H9 (cell line): ENCODE measurements around the gene TMEM151B. TPM values are rescaled to one million over a fixed set of nuclear protein-coding genes. Genes with fewer than 3 reads are reported as not detected.
A peak's percentile ranks its signal among the peaks of the same experiment; 100 is the strongest.

ENCODE experiments used
- DNase-seq: peaks from one replicate; pipeline ENCODE4 v3.0.0-alpha.2; 2017
- H2AFZ ChIP-seq: one replicate; pipeline ENCODE4 v1.6.1; 2013; ENCODE audit warnings: mild to moderate bottlenecking, low read length, control low read depth, moderate library complexity
- H2AK5ac ChIP-seq: 2 replicates; pipeline ENCODE4 v1.6.1; 2013; ENCODE audit warnings: low read length, control low read depth, mixed read lengths; ENCODE audit not compliant: insufficient read length
- H2BK120ac ChIP-seq: one replicate; pipeline ENCODE4 v1.6.1; 2013; ENCODE audit warnings: low read depth, mild to moderate bottlenecking, low read length, control low read depth, inconsistent platforms; ENCODE audit not compliant: poor library complexity, severe bottlenecking
- H2BK12ac ChIP-seq: 2 replicates; pipeline ENCODE4 v1.6.1; 2013; ENCODE audit warnings: low read length, control low read depth, mixed read lengths, low read depth; ENCODE audit not compliant: insufficient read length
- H2BK15ac ChIP-seq: 2 replicates; pipeline ENCODE4 v1.6.1; 2013; ENCODE audit warnings: low read depth, low read length, control low read depth
- H2BK20ac ChIP-seq: one replicate; pipeline ENCODE4 v1.6.1; 2013; ENCODE audit warnings: low read depth, mild to moderate bottlenecking, low read length, control low read depth, inconsistent platforms; ENCODE audit not compliant: poor library complexity, severe bottlenecking
- H2BK5ac ChIP-seq: 2 replicates; pipeline ENCODE4 v1.6.1; 2013; ENCODE audit warnings: low read length, control low read depth, mixed read lengths; ENCODE audit not compliant: insufficient read length
- H3K14ac ChIP-seq: 2 replicates; pipeline ENCODE4 v1.6.1; 2013; ENCODE audit warnings: low read length, control low read depth; ENCODE audit not compliant: insufficient read depth
- H3K18ac ChIP-seq: 2 replicates; pipeline ENCODE4 v1.6.1; 2013; ENCODE audit warnings: low read depth, mild to moderate bottlenecking, mixed read lengths, low read length, control low read depth; ENCODE audit not compliant: insufficient read length
- H3K23ac ChIP-seq: 2 replicates; pipeline ENCODE4 v1.6.1; 2013; ENCODE audit warnings: low read length, control low read depth, mixed read lengths, low read depth; ENCODE audit not compliant: insufficient read length
- H3K23me2 ChIP-seq: 2 replicates; pipeline ENCODE4 v1.6.1; 2013; ENCODE audit warnings: low read depth, mild to moderate bottlenecking, mixed read lengths, low read length, control low read depth; ENCODE audit not compliant: insufficient read length, poor library complexity, severe bottlenecking
- H3K27ac ChIP-seq: 2 replicates; pipeline ENCODE4 v1.5.1; 2013; ENCODE audit warnings: low read length, control low read depth, mixed read lengths, low read depth; ENCODE audit not compliant: insufficient read length
- H3K27me3 ChIP-seq: 2 replicates; pipeline ENCODE4 v1.6.1; 2013; ENCODE audit warnings: low read length, control low read depth, inconsistent platforms; ENCODE audit not compliant: insufficient read depth
- H3K4ac ChIP-seq: 2 replicates; pipeline ENCODE4 v1.6.1; 2013; ENCODE audit warnings: low read depth, mild to moderate bottlenecking, control low read depth, inconsistent platforms, low read length, moderate library complexity
- H3K4me1 ChIP-seq: 2 replicates; pipeline ENCODE4 v1.6.1; 2013; ENCODE audit warnings: low read length, control low read depth, inconsistent platforms; ENCODE audit not compliant: insufficient read depth
- H3K4me2 ChIP-seq: 2 replicates; pipeline ENCODE4 v1.6.1; 2013; ENCODE audit warnings: low read length, control low read depth, mixed read lengths; ENCODE audit not compliant: insufficient read length, insufficient read depth
- H3K56ac ChIP-seq: 2 replicates; pipeline ENCODE4 v1.6.1; 2013; ENCODE audit warnings: low read depth, mild to moderate bottlenecking, mixed read lengths, low read length, control low read depth; ENCODE audit not compliant: insufficient read length
- H3K79me1 ChIP-seq: 2 replicates; pipeline ENCODE4 v1.6.1; 2013; ENCODE audit warnings: low read depth, mild to moderate bottlenecking, moderate library complexity, low read length, control low read depth, inconsistent platforms; ENCODE audit not compliant: insufficient read depth, poor library complexity, severe bottlenecking
- H3K79me2 ChIP-seq: 2 replicates; pipeline ENCODE4 v1.6.1; 2013; ENCODE audit warnings: low read length, control low read depth, inconsistent platforms; ENCODE audit not compliant: insufficient read depth
- H3K9ac ChIP-seq: 2 replicates; pipeline ENCODE4 v1.6.1; 2013; ENCODE audit warnings: low read length, control low read depth, mixed read lengths; ENCODE audit not compliant: insufficient read length; ENCODE audit errors: extremely low read depth
- H3K9me3 ChIP-seq: one replicate; pipeline ENCODE4 v1.6.1; 2013; ENCODE audit warnings: low read depth, low read length, inconsistent platforms; ENCODE audit not compliant: control insufficient read depth
- H3T11ph ChIP-seq: one replicate; pipeline ENCODE4 v1.6.1; 2013; ENCODE audit warnings: mild to moderate bottlenecking, low read length, control low read depth, inconsistent platforms
- H4K20me1 ChIP-seq: one replicate; pipeline ENCODE4 v1.6.1; 2013; ENCODE audit not compliant: control insufficient read depth, insufficient read length, insufficient read depth
- H4K5ac ChIP-seq: 2 replicates; pipeline ENCODE4 v1.6.1; 2013; ENCODE audit warnings: low read depth, mild to moderate bottlenecking, mixed read lengths, low read length, control low read depth; ENCODE audit not compliant: insufficient read length
- H4K8ac ChIP-seq: replicated peaks from 2 replicates; pipeline ENCODE4 v1.6.1; 2013; ENCODE audit warnings: low read length, control low read depth, mixed read lengths, low read depth; ENCODE audit not compliant: insufficient read length
- H4K91ac ChIP-seq: 2 replicates; pipeline ENCODE4 v1.6.1; 2013; ENCODE audit warnings: low read depth, mild to moderate bottlenecking, moderate library complexity, mixed read lengths, low read length, control low read depth; ENCODE audit not compliant: insufficient read length
- H3K27ac Mint-ChIP-seq, 3 experiments: 2 replicates in 2 of 3; 3 replicates in 1 of 3; pipeline ENCODE4 v1.8.0; 2020 to 2021; ENCODE audit warnings: mixed read lengths in 3 of 3, mild to moderate bottlenecking in 1 of 3, moderate library complexity in 1 of 3
- H3K27me3 Mint-ChIP-seq: 2 replicates; pipeline ENCODE4 v1.8.0; 2021; ENCODE audit warnings: low read depth, mild to moderate bottlenecking, moderate library complexity, mixed read lengths
- H3K36me3 Mint-ChIP-seq, 3 experiments: 2 replicates in 2 of 3; 3 replicates in 1 of 3; pipeline ENCODE4 v1.8.0; 2020 to 2021; ENCODE audit warnings: low read depth in 3 of 3, mixed read lengths in 3 of 3; ENCODE audit not compliant: insufficient read depth in 1 of 3
- H3K4me1 Mint-ChIP-seq, 2 experiments: 2 replicates each; pipeline ENCODE4 v1.8.0; 2020; ENCODE audit warnings: mixed read lengths in 2 of 2
- H3K4me3 Mint-ChIP-seq, 2 experiments: 2 replicates in 1 of 2; 3 replicates in 1 of 2; pipeline ENCODE4 v1.8.0; 2020 to 2021; ENCODE audit warnings: mild to moderate bottlenecking in 2 of 2, mixed read lengths in 2 of 2, moderate library complexity in 1 of 2
- H3K9me3 Mint-ChIP-seq, 2 experiments: 2 replicates in 1 of 2; 3 replicates in 1 of 2; pipeline ENCODE4 v1.8.0; 2020; ENCODE audit warnings: mild to moderate bottlenecking in 2 of 2, mixed read lengths in 2 of 2, moderate library complexity in 1 of 2
- WGBS: extraction: QIAGEN DNeasy Blood & Tissue Kit; methylation state at CpG from one replicate; pipeline ENCODE4 v1.1.7; 2013; ENCODE audit warnings: missing lambda C conversion rate, low lambda C conversion rate, mixed read lengths; ENCODE audit not compliant: insufficient read length; ENCODE audit errors: extremely low coverage; 5-methylcytosine and 5-hydroxymethylcytosine counted together
- total RNA-seq: library from RNA; stranded (reverse); gene quantifications from 2 replicates; pipeline ENCODE4 v1.2.1, GENCODE V29; 2021
- TF ChIP-seq, protein P1 (sequence below): fragments of 200-600 bp; sonication (generic); conservative IDR thresholded peaks from 3 replicates; pipeline ENCODE4 v1.8.0; 2021; ENCODE audit warnings: antibody characterized with exemption, mild to moderate bottlenecking

The TMEM151B gene
- total RNA-seq, 1 experiment from 2014 or later, result 2.4 TPM

DNA sequence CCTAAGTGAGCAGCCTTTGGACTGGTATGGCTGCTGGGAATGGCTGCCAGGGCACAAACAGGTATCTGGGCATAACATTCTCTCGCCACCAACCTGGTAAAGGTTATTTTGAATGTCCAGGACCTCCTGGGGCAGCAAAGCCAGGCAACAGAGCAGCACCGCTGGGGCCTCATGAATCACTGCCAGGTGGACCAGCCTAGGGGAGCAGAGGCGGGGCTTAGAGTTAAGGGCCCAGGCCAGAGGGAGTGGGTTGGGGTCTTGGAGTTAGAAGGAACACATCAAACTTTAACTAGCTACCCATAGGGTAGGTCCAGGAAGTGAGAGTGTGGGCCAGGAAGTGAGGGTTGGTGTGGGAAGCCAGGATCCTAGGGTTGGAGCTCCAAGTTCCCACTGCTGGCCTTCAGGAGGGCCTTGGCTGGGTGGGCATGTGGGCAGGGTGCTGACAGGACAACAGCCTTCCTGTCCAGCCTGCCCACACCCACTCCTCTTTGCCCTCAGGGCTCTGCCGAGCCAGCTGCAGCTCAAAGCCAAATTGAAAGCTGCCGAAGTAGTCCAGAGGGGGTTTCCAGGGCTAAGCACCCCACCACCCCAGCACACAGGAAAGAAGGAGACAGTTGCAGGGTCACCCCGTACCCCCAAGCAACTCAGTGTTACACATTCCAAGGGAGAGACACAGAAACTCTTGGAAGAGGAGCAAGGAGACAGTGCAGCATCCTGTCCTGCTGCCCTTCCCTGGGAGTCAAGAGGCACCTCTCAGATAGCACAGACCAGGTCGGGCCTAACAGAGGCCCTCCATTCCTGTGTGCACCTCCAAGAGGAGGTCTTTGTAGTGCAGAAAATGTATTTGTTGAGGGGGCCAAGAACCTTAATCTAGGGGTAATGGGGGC is 7.5 kb upstream of the TMEM151B start:
- H2BK20ac ChIP-seq, result no peak overlapping the region
- no peak overlapping the region for H3K23ac ChIP-seq
- no peak overlapping the region for H2BK120ac ChIP-seq
- peaks cover 15% of the 10 kb centered on the region for H3K23me2 ChIP-seq
- H4K20me1 ChIP-seq, result no peaks in the 10 kb centered on the region
- H3K27ac ChIP-seq, result no peak overlapping the region
- no peaks in the 10 kb centered on the region; a peak in 1 of 5 replicates for H3K9me3 Mint-ChIP-seq
- no peak overlapping the region for H2BK12ac ChIP-seq
- H3K4me1 ChIP-seq, result no peaks in the 10 kb centered on the region; the same call in 1 of the 2 replicates
- no peaks in the 10 kb centered on the region for H3K9me3 ChIP-seq
- H2AK5ac ChIP-seq, result no peak overlapping the region
- peak overlapping the region in 1 of 3 experiments; percentile 91; a peak in 3 of 7 replicates for H3K27ac Mint-ChIP-seq
- H4K8ac ChIP-seq, result no peak overlapping the region
- no peak overlapping the region for H2AFZ ChIP-seq
- no peak overlapping the region for H3K4ac ChIP-seq
- no peak overlapping the region for H4K5ac ChIP-seq
- peaks cover 33 to 35% of the 10 kb centered on the region in 2 experiments for H3K4me1 Mint-ChIP-seq
- H3K79me1 ChIP-seq, result no peaks in the 10 kb centered on the region
- peak overlapping the region; percentile 79 to 88; a peak in 4 of 5 replicates for H3K4me3 Mint-ChIP-seq
- no peak overlapping the region for H3K18ac ChIP-seq
- H4K91ac ChIP-seq, result no peak overlapping the region
- no CpG with 5 or more reads among the region's 7 CpGs for WGBS
- no peak overlapping the region for H3K56ac ChIP-seq
- no peak overlapping the region for H3K14ac ChIP-seq
- no peak overlapping the region for H3T11ph ChIP-seq
- no peaks in the 10 kb centered on the region for H3K27me3 ChIP-seq
- H2BK15ac ChIP-seq, result no peak overlapping the region
- H3K4me2 ChIP-seq, result no peak overlapping the region
- peaks cover 6% of the 10 kb centered on the region for H3K27me3 Mint-ChIP-seq
- H3K36me3 Mint-ChIP-seq, result peaks cover 0 to 17% (median 9%) of the 10 kb centered on the region in 3 experiments; a peak in 6 of 7 replicates
- TF ChIP-seq, protein P1, sequence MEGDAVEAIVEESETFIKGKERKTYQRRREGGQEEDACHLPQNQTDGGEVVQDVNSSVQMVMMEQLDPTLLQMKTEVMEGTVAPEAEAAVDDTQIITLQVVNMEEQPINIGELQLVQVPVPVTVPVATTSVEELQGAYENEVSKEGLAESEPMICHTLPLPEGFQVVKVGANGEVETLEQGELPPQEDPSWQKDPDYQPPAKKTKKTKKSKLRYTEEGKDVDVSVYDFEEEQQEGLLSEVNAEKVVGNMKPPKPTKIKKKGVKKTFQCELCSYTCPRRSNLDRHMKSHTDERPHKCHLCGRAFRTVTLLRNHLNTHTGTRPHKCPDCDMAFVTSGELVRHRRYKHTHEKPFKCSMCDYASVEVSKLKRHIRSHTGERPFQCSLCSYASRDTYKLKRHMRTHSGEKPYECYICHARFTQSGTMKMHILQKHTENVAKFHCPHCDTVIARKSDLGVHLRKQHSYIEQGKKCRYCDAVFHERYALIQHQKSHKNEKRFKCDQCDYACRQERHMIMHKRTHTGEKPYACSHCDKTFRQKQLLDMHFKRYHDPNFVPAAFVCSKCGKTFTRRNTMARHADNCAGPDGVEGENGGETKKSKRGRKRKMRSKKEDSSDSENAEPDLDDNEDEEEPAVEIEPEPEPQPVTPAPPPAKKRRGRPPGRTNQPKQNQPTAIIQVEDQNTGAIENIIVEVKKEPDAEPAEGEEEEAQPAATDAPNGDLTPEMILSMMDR, result no peak
- no peak overlapping the region for H3K9ac ChIP-seq
- DNase-seq, result no peak
- H3K79me2 ChIP-seq, result no peaks in the 10 kb centered on the region
- no peak overlapping the region for H2BK5ac ChIP-seq
